DND-41 (cell line): ENCODE results near the gene HAUS6.

Source experiments
- CTCF ChIP-seq: IDR thresholded peaks from 2 replicates; pipeline ENCODE4 v1.5.1; 2012; ENCODE audit warnings: borderline replicate concordance, low read length, moderate library complexity, mild to moderate bottlenecking; ENCODE audit not compliant: poor library complexity, severe bottlenecking; ENCODE audit errors: extremely low read depth
- EZH2 ChIP-seq: IDR thresholded peaks from 3 replicates; pipeline ENCODE4 v1.6.1; 2012; ENCODE audit warnings: borderline replicate concordance, low read depth, mild to moderate bottlenecking, moderate library complexity, low read length, inconsistent platforms; ENCODE audit not compliant: severe bottlenecking

GRCh38 chr9:19102181-19102630 is 498 bp downstream of the HAUS6 start:
- TF ChIP-seq CTCF (no peak), EZH2 (no peak)
